HepG2 (cell line): Measurements from ENCODE around the gene POLN. TPM values are rescaled to one million over a fixed set of nuclear protein-coding genes. Genes with fewer than 3 reads are reported as not detected.

Experiments
- ATAC-seq: fragments of 200-7000 bp; cut with Tn5 transposase; 3 replicates; pipeline ENCODE4 v1.9.1; 2020; ENCODE audit warnings: mild to moderate bottlenecking, moderate library complexity
- BruUV-seq: library from RNA; stranded (reverse); fragments of 400-500 nt; replicated peaks from 2 replicates; lab custom pipeline; 2021; lab: Mats Ljungman, UMichigan
- CTCF ChIA-PET: fragments of 300-600 bp; formaldehyde crosslinking; extraction: SDS; loops from one replicate; lab custom pipeline; 2021; ENCODE audit warnings: low total read pairs, inconsistent platforms, low intra/inter-chr PET ratio; lab: Yijun Ruan, JAX
- POLR2A ChIA-PET: fragments of 350-600 bp; sonication (Branson Sonifier 250); formaldehyde crosslinking; loops from one replicate; lab custom pipeline; 2020; ENCODE audit warnings: antibody characterized with exemption, inconsistent platforms; lab: Yijun Ruan, JAX
- DNase-seq: peaks from one replicate; pipeline ENCODE4 v3.0.0-alpha.2; 2015; ENCODE audit warnings: low spot score
- FAIRE-seq: peaks from 3 replicates; lab custom pipeline; 2011; peaks lifted over from hg19 to GRCh38; lab: Jason Lieb, UNC
- H2AFZ ChIP-seq: one replicate; pipeline ENCODE4 v1.6.1; 2011; ENCODE audit warnings: low read length, inconsistent platforms
- H3K27ac ChIP-seq: fragments of 300-600 bp; 3 replicates; pipeline ENCODE4 v1.8.0; 2011; ENCODE audit warnings: mixed run types, mild to moderate bottlenecking, mixed read lengths, low read length, inconsistent platforms; ENCODE audit not compliant: insufficient read depth; ENCODE audit errors: extremely low read length
- H3K27me3 ChIP-seq, 2 experiments: fragments of 200-600 bp in 1 of 2; 2 replicates in 1 of 2; 3 replicates in 1 of 2; pipeline versions ENCODE4 v1.6.0 to v1.8.0; 2011; ENCODE audit warnings: low read length in 2 of 2, mild to moderate bottlenecking in 2 of 2, moderate library complexity in 2 of 2, inconsistent platforms in 1 of 2; ENCODE audit not compliant: insufficient read depth in 2 of 2, control insufficient read depth in 1 of 2
- H3K36me3 ChIP-seq, 2 experiments: fragments of 200-600 bp in 1 of 2; replicated peaks in 1 of 2; 2 replicates in 1 of 2; 3 replicates in 1 of 2; pipeline versions ENCODE4 v1.5.1 to v1.8.0; 2011; ENCODE audit warnings: low read length in 2 of 2, inconsistent platforms in 1 of 2; ENCODE audit not compliant: insufficient read depth in 2 of 2, control insufficient read depth in 1 of 2
- H3K4me1 ChIP-seq: 2 replicates; pipeline ENCODE4 v1.5.1; 2012; ENCODE audit warnings: low read length, inconsistent platforms; ENCODE audit not compliant: insufficient read depth
- H3K4me2 ChIP-seq: 2 replicates; pipeline ENCODE4 v1.6.0; 2011; ENCODE audit warnings: low read depth, low read length, inconsistent platforms
- H3K4me3 ChIP-seq, 3 experiments: fragments of 200-600 bp in 1 of 3; sonication (generic), shearing (Covaris generic) in 1 of 3; replicated peaks in 1 of 3; 2 replicates each; pipeline ENCODE4 v1.5.1; 2011 to 2016; ENCODE audit warnings: low read length in 3 of 3, inconsistent platforms in 2 of 3, low read depth in 2 of 3, mild to moderate bottlenecking in 2 of 3, control low read depth in 1 of 3, mixed read lengths in 1 of 3; ENCODE audit not compliant: insufficient read depth in 1 of 3
- H3K79me2 ChIP-seq: one replicate; pipeline ENCODE4 v1.6.1; 2011; ENCODE audit warnings: low read length, inconsistent platforms; ENCODE audit not compliant: insufficient read depth
- H3K9ac ChIP-seq: 2 replicates; pipeline ENCODE4 v1.6.0; 2011; ENCODE audit warnings: mild to moderate bottlenecking, low read depth, low read length, inconsistent platforms; ENCODE audit not compliant: insufficient read depth
- H3K9me3 ChIP-seq: 2 replicates; pipeline ENCODE4 v1.5.1; 2012; ENCODE audit warnings: mild to moderate bottlenecking, low read length
- H4K20me1 ChIP-seq: 2 replicates; pipeline ENCODE4 v1.6.0; 2011; ENCODE audit warnings: inconsistent platforms, mild to moderate bottlenecking, low read length, moderate library complexity; ENCODE audit not compliant: insufficient read depth
- DDIT3 ChIP-seq: sonication (generic); formaldehyde crosslinking; IDR thresholded peaks from 2 replicates; pipeline ENCODE4 v1.4.0; 2020; ENCODE audit warnings: mild to moderate bottlenecking, missing genetic modification reagents
- FOXM1 ChIP-seq: sonication (generic); formaldehyde crosslinking; IDR thresholded peaks from 2 replicates; pipeline ENCODE4 v1.5.0; 2020; ENCODE audit warnings: missing genetic modification reagents
- HDAC6 ChIP-seq: fragments of 200-600 bp; sonication (generic); IDR thresholded peaks from 2 replicates; pipeline ENCODE4 v1.7.0; 2017; ENCODE audit warnings: mild to moderate bottlenecking, antibody characterized with exemption, low read length, low read depth
- HIVEP1 ChIP-seq: sonication (generic); formaldehyde crosslinking; IDR thresholded peaks from 2 replicates; pipeline ENCODE4 v1.4.0; 2020; ENCODE audit warnings: mild to moderate bottlenecking, missing genetic modification reagents
- PRDM15 ChIP-seq: sonication (generic); formaldehyde crosslinking; IDR thresholded peaks from 2 replicates; pipeline ENCODE4 v1.4.0; 2020; ENCODE audit warnings: missing genetic modification reagents
- SOX13 ChIP-seq, 3 experiments: fragments of 450-650 bp in 1 of 3; sonication (generic) in 1 of 3; formaldehyde crosslinking in 1 of 3; IDR thresholded peaks in 2 of 3; conservative IDR thresholded peaks in 1 of 3; 2 replicates each; pipeline versions ENCODE4 v1.5.0 to v1.6.1; 2016 to 2020; ENCODE audit warnings: antibody characterized with exemption in 1 of 3, mild to moderate bottlenecking in 1 of 3, missing compliant biosample characterization in 1 of 3, missing genetic modification reagents in 1 of 3, moderate library complexity in 1 of 3
- SP140L ChIP-seq: sonication (generic); formaldehyde crosslinking; IDR thresholded peaks from 2 replicates; pipeline ENCODE4 v1.4.0; 2020; ENCODE audit warnings: missing genetic modification reagents, borderline replicate concordance
- XBP1 ChIP-seq: sonication (generic); formaldehyde crosslinking; IDR thresholded peaks from 2 replicates; pipeline ENCODE4 v1.5.0; 2020; ENCODE audit warnings: missing genetic modification reagents
- ZBTB8A ChIP-seq: sonication (generic); formaldehyde crosslinking; IDR thresholded peaks from 2 replicates; pipeline ENCODE4 v1.4.0; 2020; ENCODE audit warnings: mild to moderate bottlenecking, low read depth, missing genetic modification reagents, borderline replicate concordance
- ZNF3 ChIP-seq: IDR thresholded peaks from 2 replicates; pipeline ENCODE4 v1.7.0; 2017; ENCODE audit warnings: inconsistent platforms
- ZNF496 ChIP-seq: sonication (generic); formaldehyde crosslinking; IDR thresholded peaks from 2 replicates; pipeline ENCODE4 v1.8.1; 2023; ENCODE audit warnings: mild to moderate bottlenecking, moderate library complexity, missing genetic modification reagents; ENCODE audit not compliant: insufficient replicate concordance
- ZNF652 ChIP-seq: IDR thresholded peaks from 2 replicates; pipeline ENCODE4 v1.6.1; 2016; ENCODE audit warnings: low read depth, borderline replicate concordance
- ZSCAN5A ChIP-seq: sonication (generic); formaldehyde crosslinking; IDR thresholded peaks from 2 replicates; pipeline ENCODE4 v1.8.0; 2022; ENCODE audit warnings: mild to moderate bottlenecking, missing genetic modification reagents, borderline replicate concordance
- WGBS: methylation state at CpG from one replicate; pipeline ENCODE4 v1.1.6; 2017; ENCODE audit warnings: low lambda C conversion rate; 5-methylcytosine and 5-hydroxymethylcytosine counted together
- in situ Hi-C: cut with HindIII; loops from 2 replicates; pipeline ENCODE4 v1.10.0; 2017; ENCODE audit warnings: low pct_unique_long_range_greater_than_20kb; ENCODE audit not compliant: extremely low pct_ligation_motif_present
- intact Hi-C: fragments of 100-400 bp; cut with micrococcal nuclease; formaldehyde crosslinking; loops from one replicate; pipeline ENCODE4 v1.10.0; 2022; ENCODE audit not compliant: unreplicated experiment
- polyA plus RNA-seq, 8 experiments: library from polyadenylated mRNA; depleted of rRNA in 3 of 8; stranded (reverse) in 7 of 8; unstranded in 1 of 8; fragments of >200 nt; fragmentation: Illumina TruSeq in 4 of 8; extraction: Trizol in 4 of 8; gene quantifications; 2 replicates each; pipeline versions ENCODE4 v1.2.1 to v1.2.3, GENCODE V29; 2011 to 2016; ENCODE audit warnings: low read depth in 4 of 8, missing spikeins in 1 of 8, mixed read lengths in 1 of 8; ENCODE audit not compliant: insufficient read depth in 1 of 8
- total RNA-seq, 5 experiments: library from RNA; depleted of rRNA; stranded (reverse); fragments of >200 nt; fragmentation: Illumina TruSeq; extraction: Trizol; gene quantifications; 2 replicates each; pipeline ENCODE4 v1.2.3, GENCODE V29; 2016; ENCODE audit warnings: low read depth in 1 of 5
- TF ChIP-seq, protein P1 (sequence below): conservative IDR thresholded peaks from 2 replicates; pipeline ENCODE4 v1.6.1; 2018; ENCODE audit warnings: missing genetic modification reagents

Gene POLN
- total and polyA plus RNA-seq, 2 of the 13 experiments (the other 11 are each of a cell fraction or from before 2014, with no cell fraction given), result 0.93 to 1.5 TPM

DNA sequence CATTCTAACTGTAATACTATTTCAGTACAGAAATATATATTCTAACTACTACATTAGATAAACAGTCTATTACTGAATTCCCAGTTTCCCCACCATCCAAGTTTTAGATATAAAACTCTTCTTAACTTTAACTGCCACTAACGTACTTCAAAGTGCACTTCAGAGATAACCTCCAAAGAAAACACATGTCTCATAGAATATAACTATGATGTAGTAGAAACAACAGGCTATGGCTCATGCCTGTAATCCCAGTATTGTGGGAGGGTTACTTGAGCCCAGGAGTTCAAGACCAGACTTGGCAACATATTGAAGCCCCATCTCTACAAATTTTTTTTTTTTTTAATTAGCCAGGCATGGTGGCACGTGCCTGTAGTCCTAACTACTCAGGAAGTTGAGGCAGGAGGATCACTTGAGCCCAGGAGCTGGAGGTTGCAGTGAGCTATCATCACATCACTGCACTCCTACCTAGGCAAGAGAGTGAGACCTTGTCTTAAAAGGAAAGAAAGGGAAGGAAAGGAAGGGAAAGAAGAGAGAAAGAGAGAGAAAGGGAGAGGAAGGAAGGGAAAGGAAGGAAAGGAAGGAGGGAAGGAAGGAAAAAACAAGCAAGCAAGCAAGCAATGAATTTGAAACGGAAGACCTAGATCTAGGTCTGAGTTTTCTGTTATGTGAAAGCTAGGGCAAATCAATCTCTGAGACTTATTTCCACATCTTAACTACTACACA is 4.8 kb downstream of the POLN start:
- H3K79me2 ChIP-seq, result peaks cover 43% of the 10 kb centered on the region
- DNase-seq (no peak), FAIRE-seq (no peak), ATAC-seq (no peak)
- ChIA-PET POLR2A (no interaction called here), CTCF (no interaction called here)
- no peak overlapping the region for H3K4me3 ChIP-seq
- H3K4me2 ChIP-seq, result no peak overlapping the region
- H3K27ac ChIP-seq, result no peak overlapping the region
- H3K9ac ChIP-seq, result no peak overlapping the region
- no peaks in the 10 kb centered on the region for H3K27me3 ChIP-seq
- in situ Hi-C loops (no loop called here), intact Hi-C loops (no loop called here)
- peaks cover 4 to 22% of the 10 kb centered on the region in 2 experiments; a peak in 4 of 5 replicates for H3K36me3 ChIP-seq
- WGBS, result 72% methylated on average over 3 of the region's 3 CpGs
- no peaks in the 10 kb centered on the region for H3K9me3 ChIP-seq
- no peak overlapping the region for H2AFZ ChIP-seq
- H3K4me1 ChIP-seq, result peaks cover 36% of the 10 kb centered on the region
- 0 out of 2 replicates have a peak, but pooled peaks cover 2% of the 10 kb centered on the region for H4K20me1 ChIP-seq
- BruUV-seq, result no TSS peak
- TF ChIP-seq SP140L (CRISPR knock-in tag) (no peak), ZBTB8A (CRISPR knock-in tag) (no peak), SOX13 (IDR thresholded peaks at IDR 0.05) (no peak), SOX13 (CRISPR knock-in tag; conservative IDR thresholded peaks at IDR 0.05 in 1 of 2, IDR thresholded peaks at IDR 0.05 in 1 of 2) (no peak), XBP1 (no peak), ZNF652 (CRISPR knock-in tag) (no peak), FOXM1 (no peak), HDAC6 (no peak), PRDM15 (CRISPR knock-in tag) (no peak), ZSCAN5A (CRISPR knock-in tag) (no peak), HIVEP1 (CRISPR knock-in tag) (no peak), ZNF496 (no peak), ZNF3 (no peak), DDIT3 (CRISPR knock-in tag) (no peak)
- TF ChIP-seq, protein P1, sequence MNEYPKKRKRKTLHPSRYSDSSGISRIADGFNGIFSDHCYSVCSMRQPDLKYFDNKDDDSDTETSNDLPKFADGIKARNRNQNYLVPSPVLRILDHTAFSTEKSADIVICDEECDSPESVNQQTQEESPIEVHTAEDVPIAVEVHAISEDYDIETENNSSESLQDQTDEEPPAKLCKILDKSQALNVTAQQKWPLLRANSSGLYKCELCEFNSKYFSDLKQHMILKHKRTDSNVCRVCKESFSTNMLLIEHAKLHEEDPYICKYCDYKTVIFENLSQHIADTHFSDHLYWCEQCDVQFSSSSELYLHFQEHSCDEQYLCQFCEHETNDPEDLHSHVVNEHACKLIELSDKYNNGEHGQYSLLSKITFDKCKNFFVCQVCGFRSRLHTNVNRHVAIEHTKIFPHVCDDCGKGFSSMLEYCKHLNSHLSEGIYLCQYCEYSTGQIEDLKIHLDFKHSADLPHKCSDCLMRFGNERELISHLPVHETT (CRISPR knock-in tag), result no peak
